A673 (cell line): ENCODE results near the gene KRTAP10-2.

Experiments
- CTCF ChIP-seq: fragments of 300-800, 200-600 bp; sonication (generic); conservative IDR thresholded peaks from 2 replicates; pipeline ENCODE4 v1.5.1; 2017; ENCODE audit warnings: low read depth, mild to moderate bottlenecking, antibody characterized with exemption, low read length, moderate library complexity, mixed read lengths
- EZH2 ChIP-seq: fragments of 200-600 bp; sonication (generic); IDR thresholded peaks from 2 replicates; pipeline ENCODE4 v1.6.1; 2017; ENCODE audit warnings: borderline replicate concordance, low read depth, mild to moderate bottlenecking, mixed read lengths, antibody characterized with exemption, low read length; ENCODE audit not compliant: poor library complexity, severe bottlenecking

DNA sequence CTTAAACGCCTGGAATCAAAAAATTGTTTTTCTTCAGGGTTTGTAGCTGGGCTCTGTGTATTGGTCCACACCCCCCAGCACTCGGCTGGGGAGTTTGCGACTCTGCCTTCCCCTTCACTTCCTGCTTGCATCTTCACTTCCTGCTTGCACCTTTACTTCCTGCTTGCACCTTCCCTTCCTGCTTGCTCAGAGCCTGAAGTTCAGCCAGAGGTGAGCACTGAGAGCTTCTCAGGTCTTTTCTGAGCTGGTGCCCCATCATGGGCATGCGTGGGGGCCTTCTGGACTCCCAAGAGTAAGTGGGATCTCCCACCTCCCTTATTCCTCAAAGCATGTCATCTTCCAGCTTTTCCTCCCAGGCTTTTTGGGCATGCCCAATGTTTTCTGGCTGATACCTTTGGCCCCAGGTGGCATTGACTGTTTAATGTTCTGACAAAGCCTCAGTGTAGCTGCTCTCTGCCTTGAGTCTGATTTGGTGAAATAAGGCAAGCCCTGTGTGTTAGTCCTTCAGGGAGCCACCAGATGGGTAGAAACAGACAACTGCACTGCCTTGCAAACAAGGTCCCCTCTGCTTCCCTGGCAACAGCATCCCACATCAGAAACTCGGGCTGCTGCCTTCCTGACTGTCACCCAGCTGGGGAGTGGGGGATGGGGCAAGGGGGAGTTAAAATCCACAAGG lies 3.5 kb downstream of the KRTAP10-2 start:
- TF ChIP-seq CTCF (no peak), EZH2 (no peak)
